GM18867 (cell line): ENCODE measurements around the gene GABPA.
"Not testable (repeated sequence)": the region's sequence is repeated elsewhere in the genome, so short reads cannot be mapped to it uniquely, and the experiment has no call there.

ENCODE experiments used
- ATAC-seq: cut with Tn5 transposase; IDR thresholded peaks from one replicate; pipeline ENCODE4 v1.9.1; 2021; ENCODE audit warnings: mild to moderate bottlenecking, moderate library complexity; ENCODE audit not compliant: unreplicated experiment

The GABPA gene

GRCh38 chr21:25734904-25735645 is at the start of gene GABPA, which contains the start of gene ATP5PF:
TSS of gene GABPA (plus strand) at chr21:25734972. CDS start at chr21:25741599, 6,627 bp downstream.
TSS of gene ATP5PF (minus strand) at chr21:25734904. CDS start at chr21:25729794, 5,110 bp downstream.
- ATAC-seq, result peak; percentile 90

GRCh38 chr21:25687787-25688186 is 47.0 kb upstream of the GABPA start:
- ATAC-seq, result no peak

GRCh38 chr21:25688275-25689155 is 46.3 kb upstream of the GABPA start:
- no peak for ATAC-seq

GRCh38 chr21:25689226-25689625 is 45.5 kb upstream of the GABPA start:
- no peak for ATAC-seq

GRCh38 chr21:25691976-25692375 is 42.8 kb upstream of the GABPA start:
- ATAC-seq, result no peak

- not testable (repeated sequence) for ATAC-seq
These were observed 39.3 kb upstream of the GABPA start for GRCh38 chr21:25695461-25695860.

- ATAC-seq, result no peak
These were observed 34.0 kb upstream of the GABPA start for GRCh38 chr21:25700741-25701140.

GRCh38 chr21:25701529-25701928 is 33.2 kb upstream of the GABPA start:
- no peak for ATAC-seq

GRCh38 chr21:25708467-25709065 is 26.2 kb upstream of the GABPA start:
- no peak for ATAC-seq

- ATAC-seq, result no peak
These were observed 25.0 kb upstream of the GABPA start for GRCh38 chr21:25709684-25710265.

GRCh38 chr21:25710550-25710949 is 24.2 kb upstream of the GABPA start:
- no peak for ATAC-seq

- ATAC-seq, result not testable (repeated sequence)
These were observed 20.7 kb upstream of the GABPA start for GRCh38 chr21:25714066-25714465.

GRCh38 chr21:25717491-25718147 is 17.2 kb upstream of the GABPA start:
- no peak for ATAC-seq

- no peak for ATAC-seq
These were observed 12.8 kb upstream of the GABPA start for GRCh38 chr21:25721987-25722386.

- no peak for ATAC-seq
These were observed 12.1 kb upstream of the GABPA start for GRCh38 chr21:25722631-25723030.

GRCh38 chr21:25732091-25732760 is 2.5 kb upstream of the GABPA start:
- no peak for ATAC-seq

GRCh38 chr21:25733859-25734653 is 716 bp upstream of the GABPA start:
- peak; percentile 7 for ATAC-seq

GRCh38 chr21:25734654-25734903 is 193 bp upstream of the GABPA start:
- peak; percentile 0 for ATAC-seq
